ENCODE results near the gene IGSF3. TPM values are rescaled to one million over a fixed set of nuclear protein-coding genes. Genes with fewer than 3 reads are reported as not detected.
"Not testable (repeated sequence)": the region's sequence is repeated elsewhere in the genome, so short reads cannot be mapped to it uniquely, and the experiment has no call there.

IGSF3 gene
- total and polyA plus RNA-seq, 2 donors (not counting 1 experiment from before 2014, with no cell fraction given): under 0.01 to 0.02 TPM

DNA sequence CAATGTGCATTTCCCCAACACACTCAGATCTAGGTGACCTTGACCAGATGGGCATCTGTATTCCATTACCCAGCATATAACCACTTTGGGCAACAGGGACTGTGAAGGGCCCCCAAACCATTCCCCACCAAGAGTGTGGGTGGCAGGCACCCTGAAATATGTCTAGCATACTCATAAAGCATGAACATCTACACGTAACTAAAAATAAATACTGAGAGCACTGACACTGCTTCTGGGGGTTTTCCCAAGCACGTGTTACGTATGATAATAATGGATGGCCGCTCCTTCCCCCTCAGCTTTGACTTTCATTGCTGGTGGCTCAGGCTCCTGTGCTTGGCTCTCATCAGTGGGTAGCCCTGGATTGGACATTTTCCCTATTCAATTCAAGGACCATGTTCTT, 39.1 kb downstream of the IGSF3 start:
- Histone ChIP-seq H3K36me3 (ENCODE audit: control insufficient read depth, insufficient read depth, low read length) (no peaks in the 10 kb centered on the region), H3K27me3 (ENCODE audit: control insufficient read depth, insufficient read depth, low read length) (no peaks in the 10 kb centered on the region), H3K4me1 (ENCODE audit: control insufficient read depth, extremely low read depth, insufficient read depth, low read length) (no peaks in the 10 kb centered on the region), H3K79me2 (ENCODE audit: control insufficient read depth, insufficient read depth, low read length) (no peaks in the 10 kb centered on the region), H3K27ac (ENCODE audit: insufficient read depth, low read length) (no peak overlapping the region), H3K4me3 (replicated peaks in 1 of 4; ENCODE audit: control extremely low read depth in 1 of 4, insufficient read depth in 1 of 4, low read depth in 3 of 4, low read length in 4 of 4) (no peak overlapping the region), H3K9ac (ENCODE audit: insufficient read depth, low read length) (no peak overlapping the region), H2AFZ (ENCODE audit: low read length) (no peak overlapping the region), H4K20me1 (ENCODE audit: control insufficient read depth, extremely low read depth, insufficient read depth, low read length) (no peaks in the 10 kb centered on the region), H3K9me3 (ENCODE audit: control insufficient read depth, insufficient read depth, low read depth, low read length) (no peaks in the 10 kb centered on the region), H3K4me2 (ENCODE audit: extremely low read depth, insufficient read depth, low read length) (no peak overlapping the region)
- TF ChIP-seq, protein P1, sequence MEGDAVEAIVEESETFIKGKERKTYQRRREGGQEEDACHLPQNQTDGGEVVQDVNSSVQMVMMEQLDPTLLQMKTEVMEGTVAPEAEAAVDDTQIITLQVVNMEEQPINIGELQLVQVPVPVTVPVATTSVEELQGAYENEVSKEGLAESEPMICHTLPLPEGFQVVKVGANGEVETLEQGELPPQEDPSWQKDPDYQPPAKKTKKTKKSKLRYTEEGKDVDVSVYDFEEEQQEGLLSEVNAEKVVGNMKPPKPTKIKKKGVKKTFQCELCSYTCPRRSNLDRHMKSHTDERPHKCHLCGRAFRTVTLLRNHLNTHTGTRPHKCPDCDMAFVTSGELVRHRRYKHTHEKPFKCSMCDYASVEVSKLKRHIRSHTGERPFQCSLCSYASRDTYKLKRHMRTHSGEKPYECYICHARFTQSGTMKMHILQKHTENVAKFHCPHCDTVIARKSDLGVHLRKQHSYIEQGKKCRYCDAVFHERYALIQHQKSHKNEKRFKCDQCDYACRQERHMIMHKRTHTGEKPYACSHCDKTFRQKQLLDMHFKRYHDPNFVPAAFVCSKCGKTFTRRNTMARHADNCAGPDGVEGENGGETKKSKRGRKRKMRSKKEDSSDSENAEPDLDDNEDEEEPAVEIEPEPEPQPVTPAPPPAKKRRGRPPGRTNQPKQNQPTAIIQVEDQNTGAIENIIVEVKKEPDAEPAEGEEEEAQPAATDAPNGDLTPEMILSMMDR (conservative IDR thresholded peaks at IDR 0.05 in 1 of 2, IDR thresholded peaks at IDR 0.05 in 1 of 2; ENCODE audit: low read depth in 1 of 2, low read length in 2 of 2): no peak
- no peak for TF ChIP-seq EZH2 (IDR thresholded peaks at IDR 0.05; ENCODE audit: low read length, missing control alignments)
- DNase-seq (ENCODE audit: low read depth in 2 of 2): no peak

DNA sequence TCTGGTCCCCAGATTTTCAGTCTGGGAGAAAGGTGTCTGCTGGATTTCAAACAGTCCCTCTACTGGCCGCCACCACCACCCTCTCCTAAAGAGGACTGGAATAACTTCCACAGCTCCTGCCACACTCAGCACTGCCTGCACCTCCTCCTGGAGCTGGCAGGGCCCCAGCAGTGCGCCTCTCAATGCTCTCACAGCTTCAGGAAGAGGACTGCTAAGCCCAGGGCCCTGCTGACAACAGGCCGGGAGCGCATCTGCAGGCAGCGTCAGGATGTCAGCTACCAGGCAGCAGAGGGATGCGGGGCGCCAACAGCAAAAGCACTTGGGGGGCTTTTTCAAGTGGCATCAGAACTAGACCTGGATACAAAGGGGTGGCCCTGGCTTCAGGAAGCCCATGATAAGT, 40.2 kb downstream of the IGSF3 start:
- H3K4me2 ChIP-seq (ENCODE audit: extremely low read depth, insufficient read depth, low read length); H3K9me3 ChIP-seq (ENCODE audit: control insufficient read depth, insufficient read depth, low read depth, low read length); H3K36me3 ChIP-seq (ENCODE audit: control insufficient read depth, insufficient read depth, low read length); H3K4me3 ChIP-seq (replicated peaks in 1 of 4; ENCODE audit: control extremely low read depth in 1 of 4, insufficient read depth in 1 of 4, low read depth in 3 of 4, low read length in 4 of 4); H2AFZ ChIP-seq (ENCODE audit: low read length); H4K20me1 ChIP-seq (ENCODE audit: control insufficient read depth, extremely low read depth, insufficient read depth, low read length); H3K79me2 ChIP-seq (ENCODE audit: control insufficient read depth, insufficient read depth, low read length); H3K27ac ChIP-seq (ENCODE audit: insufficient read depth, low read length); H3K4me1 ChIP-seq (ENCODE audit: control insufficient read depth, extremely low read depth, insufficient read depth, low read length); H3K27me3 ChIP-seq (ENCODE audit: control insufficient read depth, insufficient read depth, low read length); H3K9ac ChIP-seq (ENCODE audit: insufficient read depth, low read length); DNase-seq (ENCODE audit: low read depth in 2 of 2): not testable (repeated sequence)

DNA sequence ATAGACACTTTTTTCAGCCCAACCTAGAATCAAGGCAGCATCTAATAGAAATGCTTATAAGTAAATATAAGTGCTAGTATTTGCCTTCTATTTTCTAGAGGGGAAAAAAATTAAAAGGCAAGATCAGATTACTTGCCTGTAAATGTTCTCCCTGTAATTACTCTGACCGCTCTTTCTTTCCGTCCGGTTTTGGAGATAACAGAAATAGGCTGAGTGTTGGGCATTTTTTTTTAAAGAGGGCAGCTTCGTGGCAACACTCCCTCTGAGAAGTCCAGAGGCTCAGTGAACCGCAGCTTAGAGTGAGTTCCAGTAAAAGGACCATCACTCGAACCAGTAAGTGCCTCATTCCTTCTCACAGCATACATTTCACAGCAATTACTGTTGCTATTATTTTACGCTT, 40.6 kb downstream of the IGSF3 start:
- not testable (repeated sequence) for H3K9me3 ChIP-seq (ENCODE audit: control insufficient read depth, insufficient read depth, low read depth, low read length); H4K20me1 ChIP-seq (ENCODE audit: control insufficient read depth, extremely low read depth, insufficient read depth, low read length); H3K9ac ChIP-seq (ENCODE audit: insufficient read depth, low read length); H3K4me1 ChIP-seq (ENCODE audit: control insufficient read depth, extremely low read depth, insufficient read depth, low read length); H3K27ac ChIP-seq (ENCODE audit: insufficient read depth, low read length); H3K27me3 ChIP-seq (ENCODE audit: control insufficient read depth, insufficient read depth, low read length); H3K79me2 ChIP-seq (ENCODE audit: control insufficient read depth, insufficient read depth, low read length); H2AFZ ChIP-seq (ENCODE audit: low read length); H3K4me3 ChIP-seq (replicated peaks in 1 of 4; ENCODE audit: control extremely low read depth in 1 of 4, insufficient read depth in 1 of 4, low read depth in 3 of 4, low read length in 4 of 4); H3K36me3 ChIP-seq (ENCODE audit: control insufficient read depth, insufficient read depth, low read length); H3K4me2 ChIP-seq (ENCODE audit: extremely low read depth, insufficient read depth, low read length)
- peak in 1 of 2 donors; percentile 25 for DNase-seq (ENCODE audit: low read depth in 2 of 2)

DNA sequence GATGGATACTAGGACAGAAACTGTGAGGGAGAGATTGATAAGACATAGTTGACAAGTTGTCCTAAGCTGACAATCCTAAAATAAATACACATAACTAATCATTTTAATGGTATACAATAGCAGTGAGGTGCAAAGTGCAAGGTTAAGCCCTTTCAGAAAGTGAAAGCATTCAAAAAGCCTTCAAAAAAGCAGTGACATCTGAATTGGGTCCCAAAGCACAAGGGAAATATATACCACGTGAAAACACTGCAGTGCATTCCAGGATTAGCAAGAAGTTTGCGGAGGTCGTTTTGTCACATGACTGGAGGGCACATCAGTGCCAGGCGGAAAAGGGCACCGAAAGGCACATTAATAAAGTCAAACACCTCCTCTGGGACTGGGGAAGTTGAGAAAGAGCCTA, 42.4 kb downstream of the IGSF3 start:
- DNase-seq (ENCODE audit: low read depth in 2 of 2); H3K4me2 ChIP-seq (ENCODE audit: extremely low read depth, insufficient read depth, low read length); H3K36me3 ChIP-seq (ENCODE audit: control insufficient read depth, insufficient read depth, low read length); H4K20me1 ChIP-seq (ENCODE audit: control insufficient read depth, extremely low read depth, insufficient read depth, low read length); H3K79me2 ChIP-seq (ENCODE audit: control insufficient read depth, insufficient read depth, low read length); H3K27me3 ChIP-seq (ENCODE audit: control insufficient read depth, insufficient read depth, low read length); H3K27ac ChIP-seq (ENCODE audit: insufficient read depth, low read length); H3K9ac ChIP-seq (ENCODE audit: insufficient read depth, low read length); H2AFZ ChIP-seq (ENCODE audit: low read length); H3K4me3 ChIP-seq (replicated peaks in 1 of 4; ENCODE audit: control extremely low read depth in 1 of 4, insufficient read depth in 1 of 4, low read depth in 3 of 4, low read length in 4 of 4); H3K9me3 ChIP-seq (ENCODE audit: control insufficient read depth, insufficient read depth, low read depth, low read length); H3K4me1 ChIP-seq (ENCODE audit: control insufficient read depth, extremely low read depth, insufficient read depth, low read length): not testable (repeated sequence)
